Dendritic cell treated with granulocyte-macrophage colony-stimulating factor and Interleukin-4, amounts not matched to agents 40 ng/mL and 50 ng/mL, for 4 days (primary cell): ENCODE results near the gene ANKRD13D.

Experiments used
- H3K27ac Mint-ChIP-seq: one replicate; pipeline ENCODE4 v1.8.0; 2022; ENCODE audit warnings: mild to moderate bottlenecking, mixed read lengths
- H3K27me3 Mint-ChIP-seq: one replicate; pipeline ENCODE4 v1.8.0; 2022; ENCODE audit warnings: mild to moderate bottlenecking, mixed read lengths
- H3K36me3 Mint-ChIP-seq: one replicate; pipeline ENCODE4 v1.8.0; 2022; ENCODE audit warnings: low read depth, mixed read lengths
- H3K4me1 Mint-ChIP-seq: one replicate; pipeline ENCODE4 v1.8.0; 2022; ENCODE audit warnings: low read depth, mixed read lengths
- H3K4me3 Mint-ChIP-seq: one replicate; pipeline ENCODE4 v1.8.0; 2022; ENCODE audit warnings: mild to moderate bottlenecking, moderate library complexity, mixed read lengths
- H3K9me3 Mint-ChIP-seq: one replicate; pipeline ENCODE4 v1.8.0; 2022; ENCODE audit warnings: mixed read lengths
- intact Hi-C: fragments of 100-400 bp; cut with micrococcal nuclease; formaldehyde crosslinking; loops from one replicate; pipeline ENCODE4 v1.15.0; 2022

ANKRD13D gene

GRCh38 chr11:67274768-67275605 lies 14.1 kb upstream of the ANKRD13D start:
- Mint-ChIP-seq H3K9me3 (peaks cover 8% of the 10 kb centered on the region), H3K27ac (peak overlapping the region; percentile 98), H3K4me1 (peaks cover 100% of the 10 kb centered on the region), H3K27me3 (no peaks in the 10 kb centered on the region), H3K4me3 (peak overlapping the region; percentile 65), H3K36me3 (peaks cover 100% of the 10 kb centered on the region)
- intact Hi-C loops = no loop called here

- intact Hi-C loops = no loop called here
- H3K27me3 Mint-ChIP-seq = no peaks in the 10 kb centered on the region
- H3K9me3 Mint-ChIP-seq = peaks cover 8% of the 10 kb centered on the region
- H3K4me3 Mint-ChIP-seq = peak overlapping the region; percentile 53
- peaks cover 100% of the 10 kb centered on the region for H3K4me1 Mint-ChIP-seq
- H3K36me3 Mint-ChIP-seq = peaks cover 100% of the 10 kb centered on the region
- H3K27ac Mint-ChIP-seq = peak overlapping the region; percentile 98
Measured at GRCh38 chr11:67275606-67276409, 13.3 kb upstream of the ANKRD13D start.

GRCh38 chr11:67276781-67277230 lies 12.3 kb upstream of the ANKRD13D start:
- peaks cover 100% of the 10 kb centered on the region for H3K36me3 Mint-ChIP-seq
- intact Hi-C loops = loop anchor here (1.0 kb wide), 2 partner anchors 9 to 11 kb away; no protein-coding TSS in a partner anchor
- no peaks in the 10 kb centered on the region for H3K27me3 Mint-ChIP-seq
- H3K27ac Mint-ChIP-seq = peak overlapping the region; percentile 98
- H3K4me3 Mint-ChIP-seq = peak overlapping the region; percentile 72
- peaks cover 100% of the 10 kb centered on the region for H3K4me1 Mint-ChIP-seq
- H3K9me3 Mint-ChIP-seq = peaks cover 8% of the 10 kb centered on the region

GRCh38 chr11:67277231-67277961 lies 11.7 kb upstream of the ANKRD13D start:
- intact Hi-C loops = loop anchor here (1.0 kb wide), 2 partner anchors 9 to 11 kb away; no protein-coding TSS in a partner anchor
- H3K4me3 Mint-ChIP-seq = peak overlapping the region; percentile 72
- peak overlapping the region; percentile 98 for H3K27ac Mint-ChIP-seq
- peaks cover 8% of the 10 kb centered on the region for H3K9me3 Mint-ChIP-seq
- peaks cover 100% of the 10 kb centered on the region for H3K36me3 Mint-ChIP-seq
- H3K27me3 Mint-ChIP-seq = no peaks in the 10 kb centered on the region
- peaks cover 100% of the 10 kb centered on the region for H3K4me1 Mint-ChIP-seq

GRCh38 chr11:67278135-67278938 lies 10.8 kb upstream of the ANKRD13D start:
- intact Hi-C loops = no loop called here
- H3K27me3 Mint-ChIP-seq = no peaks in the 10 kb centered on the region
- peak overlapping the region; percentile 98 for H3K27ac Mint-ChIP-seq

GRCh38 chr11:67278939-67279588 lies 10.0 kb upstream of the ANKRD13D start:
- H3K4me1 Mint-ChIP-seq = peaks cover 100% of the 10 kb centered on the region
- H3K36me3 Mint-ChIP-seq = peaks cover 100% of the 10 kb centered on the region
- intact Hi-C loops = no loop called here
- H3K27me3 Mint-ChIP-seq = no peaks in the 10 kb centered on the region
- peak overlapping the region; percentile 28 for H3K4me3 Mint-ChIP-seq
- H3K9me3 Mint-ChIP-seq = peaks cover 8% of the 10 kb centered on the region
- H3K27ac Mint-ChIP-seq = peak overlapping the region; percentile 98

More at GRCh38 chr11:67278135-67278938, 10.8 kb upstream of the ANKRD13D start:
- peak overlapping the region; percentile 72 for H3K4me3 Mint-ChIP-seq
- H3K36me3 Mint-ChIP-seq = peaks cover 100% of the 10 kb centered on the region
- H3K9me3 Mint-ChIP-seq = peaks cover 8% of the 10 kb centered on the region
- peaks cover 100% of the 10 kb centered on the region for H3K4me1 Mint-ChIP-seq

- Mint-ChIP-seq H3K4me3 (no peak overlapping the region), H3K36me3 (peaks cover 100% of the 10 kb centered on the region), H3K27me3 (no peaks in the 10 kb centered on the region), H3K9me3 (peaks cover 8% of the 10 kb centered on the region), H3K4me1 (peaks cover 100% of the 10 kb centered on the region), H3K27ac (peak overlapping the region; percentile 98)
- intact Hi-C loops = loop anchor here (10.0 kb wide), 1 partner anchor 225 kb away; the partner anchor contains the start of genes CDK2AP2 and PITPNM1
Measured at GRCh38 chr11:67279589-67280340, 9.3 kb upstream of the ANKRD13D start.

- Mint-ChIP-seq H3K9me3 (peaks cover 8% of the 10 kb centered on the region), H3K4me3 (no peak overlapping the region), H3K4me1 (peaks cover 100% of the 10 kb centered on the region), H3K27ac (peak overlapping the region; percentile 98), H3K27me3 (no peaks in the 10 kb centered on the region), H3K36me3 (peaks cover 100% of the 10 kb centered on the region)
- intact Hi-C loops = loop anchor here (10.0 kb wide), 1 partner anchor 224 kb away; the partner anchor contains the start of genes CDK2AP2 and PITPNM1
Measured at GRCh38 chr11:67280341-67280787, 8.7 kb upstream of the ANKRD13D start.

- Mint-ChIP-seq H3K27ac (peak overlapping the region; percentile 98), H3K4me1 (peaks cover 100% of the 10 kb centered on the region), H3K9me3 (peaks cover 8% of the 10 kb centered on the region), H3K4me3 (no peak overlapping the region), H3K36me3 (peaks cover 100% of the 10 kb centered on the region), H3K27me3 (no peaks in the 10 kb centered on the region)
- intact Hi-C loops = loop anchor here (10.0 kb wide), 1 partner anchor 224 kb away; the partner anchor contains the start of genes CDK2AP2 and PITPNM1
Measured at GRCh38 chr11:67280788-67281551, 8.1 kb upstream of the ANKRD13D start.

- H3K27ac Mint-ChIP-seq = peak overlapping the region; percentile 98
- peaks cover 100% of the 10 kb centered on the region for H3K4me1 Mint-ChIP-seq
- no peaks in the 10 kb centered on the region for H3K27me3 Mint-ChIP-seq
- H3K36me3 Mint-ChIP-seq = peaks cover 100% of the 10 kb centered on the region
- peaks cover 3% of the 10 kb centered on the region for H3K9me3 Mint-ChIP-seq
- intact Hi-C loops = loop anchor here (10.0 kb wide), 1 partner anchor 223 kb away; the partner anchor contains the start of genes CDK2AP2 and PITPNM1
- no peak overlapping the region for H3K4me3 Mint-ChIP-seq
Measured at GRCh38 chr11:67281552-67282150, 7.5 kb upstream of the ANKRD13D start.
